Activated B cell treated with CpG ODN at 0.5 μM for 24 hours (primary cell): ENCODE measurements around the gene ETV3. TPM values are rescaled to one million over a fixed set of nuclear protein-coding genes. Genes with fewer than 3 reads are reported as not detected.
"Not testable (repeated sequence)": the region's sequence is repeated elsewhere in the genome, so short reads cannot be mapped to it uniquely, and the experiment has no call there.

Experiments
- ATAC-seq: fragments of 200-7000 bp; cut with Tn5 transposase; one replicate; pipeline ENCODE4 v1.10.0; 2021; ENCODE audit warnings: low read depth, mild to moderate bottlenecking, moderate library complexity
- CTCF ChIA-PET: fragments of 350-600 bp; sonication (Branson Sonifier 250); formaldehyde crosslinking; loops from one replicate; lab custom pipeline; 2021; ENCODE audit warnings: antibody characterized with exemption; lab: Charles Lee
- POLR2A ChIA-PET: fragments of 350-600 bp; sonication (Branson Sonifier 250); formaldehyde crosslinking; loops from one replicate; lab custom pipeline; 2021; ENCODE audit warnings: antibody characterized with exemption; lab: Charles Lee
- DNase-seq: peaks from one replicate; pipeline ENCODE4 v3.0.0; 2022
- H3K27ac Mint-ChIP-seq: one replicate; pipeline ENCODE4 v1.8.0; 2020; ENCODE audit warnings: mixed read lengths
- H3K27me3 Mint-ChIP-seq: one replicate; pipeline ENCODE4 v1.8.0; 2021; ENCODE audit warnings: mixed read lengths
- H3K36me3 Mint-ChIP-seq: one replicate; pipeline ENCODE4 v1.8.0; 2021; ENCODE audit warnings: low read depth, mixed read lengths
- H3K4me1 Mint-ChIP-seq: one replicate; pipeline ENCODE4 v1.8.0; 2021; ENCODE audit warnings: mixed read lengths
- H3K4me3 Mint-ChIP-seq: one replicate; pipeline ENCODE4 v1.8.0; 2020; ENCODE audit warnings: mild to moderate bottlenecking, mixed read lengths
- H3K9me3 Mint-ChIP-seq: one replicate; pipeline ENCODE4 v1.8.0; 2020; ENCODE audit warnings: mixed read lengths
- CTCF ChIP-seq: fragments of 200-600 bp; IDR thresholded peaks from one replicate; pipeline ENCODE4 v1.8.0; 2022; ENCODE audit warnings: antibody characterized with exemption, mild to moderate bottlenecking
- intact Hi-C: fragments of 100-400 bp; cut with micrococcal nuclease; formaldehyde crosslinking; loops from one replicate; pipeline ENCODE4 v1.15.1; 2024
- total RNA-seq: library from RNA; stranded (reverse); gene quantifications from 2 replicates; pipeline ENCODE4 v1.2.3, GENCODE V29; 2022

Gene ETV3
- total RNA-seq, 1 donor from 2014 or later, result 31.3 TPM

- no peak for TF ChIP-seq CTCF
- CTCF ChIA-PET, result interaction anchor here (2.0 kb wide), 1 partner anchor 13 kb away, joined by 8 read pairs; no protein-coding TSS in a partner anchor
- H3K9me3 Mint-ChIP-seq, result no peaks in the 10 kb centered on the region
- POLR2A ChIA-PET, result no interaction called here
- no peaks in the 10 kb centered on the region for H3K36me3 Mint-ChIP-seq
- H3K27me3 Mint-ChIP-seq, result peaks cover 17% of the 10 kb centered on the region
- no peak for ATAC-seq
- H3K27ac Mint-ChIP-seq, result no peak overlapping the region
- no peak for DNase-seq
- peaks cover 26% of the 10 kb centered on the region for H3K4me1 Mint-ChIP-seq
- intact Hi-C loops, result no loop called here
- H3K4me3 Mint-ChIP-seq, result no peak overlapping the region
Observed at GRCh38 chr1:157103268-157103667, 34.9 kb downstream of the ETV3 start.

GRCh38 chr1:157101149-157101548 lies 37.0 kb downstream of the ETV3 start:
- ChIA-PET POLR2A (no interaction called here), CTCF (interaction anchor here (1.1 kb wide), 1 partner anchor 11 kb away, joined by 4 read pairs; no protein-coding TSS in a partner anchor)
- Mint-ChIP-seq H3K4me3 (no peak overlapping the region), H3K4me1 (peaks cover 12% of the 10 kb centered on the region), H3K27ac (no peak overlapping the region), H3K27me3 (peaks cover 5% of the 10 kb centered on the region), H3K9me3 (no peaks in the 10 kb centered on the region), H3K36me3 (no peaks in the 10 kb centered on the region)
- no peak for TF ChIP-seq CTCF
- no peak for DNase-seq
- intact Hi-C loops, result no loop called here
- ATAC-seq, result no peak

- DNase-seq, result no peak
- peaks cover 5% of the 10 kb centered on the region for H3K27me3 Mint-ChIP-seq
- ATAC-seq, result no peak
- no peaks in the 10 kb centered on the region for H3K36me3 Mint-ChIP-seq
- no peaks in the 10 kb centered on the region for H3K9me3 Mint-ChIP-seq
- no peak within 1 kb of the TSS for H3K4me3 Mint-ChIP-seq
- H3K4me1 Mint-ChIP-seq, result peaks cover 1% of the 10 kb centered on the region
- intact Hi-C loops, result no loop called here
- ChIA-PET CTCF (interaction anchor here (1.2 kb wide), 1 partner anchor 9 kb away, joined by 4 read pairs; no protein-coding TSS in a partner anchor), POLR2A (interaction anchor here (0.5 to 0.7 kb wide), 2 partner anchors 18 to 484 kb away, joined by 3 read pairs; no protein-coding TSS in a partner anchor)
- no peak within 1 kb of the TSS for H3K27ac Mint-ChIP-seq
- no peak for TF ChIP-seq CTCF
Observed at GRCh38 chr1:157099633-157100009, 38.6 kb downstream of the ETV3 start, which contains the start of gene ETV3L. Gene ETV3L, minus strand, starts transcription at chr1:157099808. Its CDS starts 285 bp downstream, at chr1:157099523.

- POLR2A ChIA-PET, result interaction anchor here (0.5 to 0.7 kb wide), 2 partner anchors 19 to 485 kb away, joined by 3 read pairs; no protein-coding TSS in a partner anchor
- H3K27me3 Mint-ChIP-seq, intact Hi-C loops, ATAC-seq, H3K27ac Mint-ChIP-seq, H3K4me3 Mint-ChIP-seq, H3K36me3 Mint-ChIP-seq, DNase-seq, H3K4me1 Mint-ChIP-seq, H3K9me3 Mint-ChIP-seq: not testable (repeated sequence)
- CTCF ChIA-PET, result interaction anchor here (1.2 to 1.9 kb wide), 2 partner anchors 8 to 9 kb away, joined by 4 read pairs; no protein-coding TSS in a partner anchor
Observed at GRCh38 chr1:157098987-157099632, 39.1 kb downstream of the ETV3 start.

- Mint-ChIP-seq H3K4me3 (no peak overlapping the region), H3K4me1 (no peaks in the 10 kb centered on the region), H3K27me3 (peaks cover 5% of the 10 kb centered on the region), H3K9me3 (no peaks in the 10 kb centered on the region), H3K27ac (no peak overlapping the region), H3K36me3 (no peaks in the 10 kb centered on the region)
- intact Hi-C loops, result no loop called here
- TF ChIP-seq CTCF, result no peak
- ChIA-PET CTCF (interaction anchor here (1.9 kb wide), 1 partner anchor 9 kb away, joined by 4 read pairs; no protein-coding TSS in a partner anchor), POLR2A (no interaction called here)
- ATAC-seq (no peak), DNase-seq (no peak)
Observed at GRCh38 chr1:157098519-157098918, 39.7 kb downstream of the ETV3 start.
